HG02840 (cell line): ENCODE results near the gene ZNF865.

Source experiments
- ATAC-seq: cut with Tn5 transposase; IDR thresholded peaks from one replicate; pipeline ENCODE4 v1.9.1; 2021; ENCODE audit warnings: mild to moderate bottlenecking, moderate library complexity, moderate number of reproducible peaks; ENCODE audit not compliant: unreplicated experiment, low FRiP score

ZNF865 gene

DNA sequence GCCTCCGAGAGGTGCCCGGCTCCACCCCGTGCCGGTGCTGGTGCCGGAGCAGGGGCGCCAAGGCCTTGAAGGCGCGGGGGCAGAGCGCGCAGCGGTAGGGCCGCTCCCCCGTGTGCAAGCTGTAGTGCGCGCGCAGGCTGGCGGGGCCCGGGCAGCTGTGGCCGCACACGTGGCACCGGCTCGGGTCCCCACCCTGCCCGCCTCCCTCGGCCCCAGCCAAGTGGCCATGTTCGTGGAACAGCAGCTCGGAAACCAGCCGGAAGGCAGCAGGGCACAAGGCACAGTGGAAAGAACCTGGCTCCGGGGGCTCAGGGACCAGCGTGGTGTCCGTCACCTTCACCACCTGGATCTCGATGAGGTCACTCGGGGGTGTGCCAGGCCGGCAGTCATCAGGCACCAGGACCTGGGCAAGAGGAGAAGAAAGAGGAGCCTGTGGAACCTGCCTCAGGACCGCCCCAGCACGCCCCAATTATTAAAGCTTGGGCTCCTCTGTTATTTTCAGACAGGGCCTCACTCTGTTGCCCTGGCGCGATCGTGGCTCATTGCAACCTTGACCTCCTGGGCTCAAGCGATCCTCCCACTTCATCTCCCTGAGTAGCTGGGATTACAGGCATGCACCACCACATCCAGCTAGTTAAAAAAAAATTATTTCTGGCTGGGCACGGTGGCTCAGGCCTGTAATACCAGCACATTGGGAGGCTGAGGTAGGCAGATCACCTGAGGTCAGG lies 17.0 kb downstream of the ZNF865 start:
- no peak for ATAC-seq

DNA sequence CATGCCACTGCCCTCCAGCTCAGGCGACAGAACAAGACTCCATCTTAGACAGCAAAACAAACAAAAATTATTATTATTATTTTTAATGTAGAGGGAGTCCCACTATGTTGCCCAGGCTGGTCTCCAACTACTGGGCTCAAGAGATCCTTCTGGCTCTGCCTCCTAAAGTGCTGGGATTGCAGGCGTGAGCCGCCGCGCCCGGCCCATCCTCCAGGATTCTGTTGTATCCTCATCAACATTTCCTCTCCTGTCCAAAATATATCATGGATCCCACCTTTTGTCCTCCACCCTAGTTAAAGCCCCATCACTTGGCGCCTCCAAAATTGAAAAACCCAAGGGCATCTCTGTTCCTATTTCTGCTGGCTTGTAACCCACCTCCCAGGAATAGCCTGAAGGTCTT lies 17.7 kb downstream of the ZNF865 start:
- no peak for ATAC-seq

GRCh38 chr19:55623561-55623960 lies 18.1 kb downstream of the ZNF865 start:
- no peak for ATAC-seq

- ATAC-seq: peak; percentile 49
Measured at GRCh38 chr19:55624109-55625003, 18.9 kb downstream of the ZNF865 start, which contains the start of gene ZNF784. TSS of gene ZNF784 (minus strand) at chr19:55624566. CDS start at chr19:55624561, 5 bp downstream.

DNA sequence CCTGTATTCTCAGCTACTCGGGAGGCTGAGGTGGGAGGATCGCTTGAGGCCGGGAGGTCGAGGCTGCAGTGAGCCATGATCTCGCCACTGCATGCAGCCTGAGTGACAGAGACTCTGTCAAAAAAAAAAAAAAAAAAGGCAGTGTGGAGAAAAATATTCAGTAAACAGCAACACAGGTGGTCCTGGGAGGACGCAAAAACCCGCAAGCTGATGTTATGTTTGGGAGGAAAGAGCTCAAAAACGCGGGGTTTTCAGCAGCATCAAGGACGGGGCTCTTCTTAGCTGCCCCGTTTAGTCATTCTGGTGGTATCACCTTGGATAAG lies 19.5 kb downstream of the ZNF865 start:
- ATAC-seq: peak; percentile 7

DNA sequence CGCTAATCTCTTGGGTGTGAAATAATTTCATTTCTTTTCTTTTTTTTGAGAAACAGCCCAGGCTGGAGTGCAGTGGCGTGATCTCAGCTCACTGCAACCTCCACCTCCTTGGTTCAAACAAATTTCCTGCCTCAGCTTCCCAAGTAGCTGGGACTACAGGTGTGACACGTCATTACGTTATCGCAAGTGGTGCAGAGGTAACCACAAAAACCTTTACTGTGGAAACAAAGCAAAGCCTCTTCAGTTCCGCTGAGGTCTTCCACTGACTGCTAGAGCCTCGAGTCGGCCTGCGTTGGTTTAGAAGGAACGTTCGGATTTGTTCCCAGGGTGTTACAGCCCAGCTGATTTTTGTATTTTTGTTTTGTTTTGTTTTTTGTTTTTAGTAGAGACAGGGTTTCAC lies 20.9 kb downstream of the ZNF865 start:
- ATAC-seq: no peak

- ATAC-seq: no peak
Measured at GRCh38 chr19:55632463-55632834, 27.0 kb downstream of the ZNF865 start.

- ATAC-seq: no peak
Measured at GRCh38 chr19:55633861-55634260, 28.4 kb downstream of the ZNF865 start.

GRCh38 chr19:55635334-55635717 lies 29.9 kb downstream of the ZNF865 start:
- no peak for ATAC-seq

- no peak for ATAC-seq
Measured at GRCh38 chr19:55635856-55636440, 30.5 kb downstream of the ZNF865 start.

DNA sequence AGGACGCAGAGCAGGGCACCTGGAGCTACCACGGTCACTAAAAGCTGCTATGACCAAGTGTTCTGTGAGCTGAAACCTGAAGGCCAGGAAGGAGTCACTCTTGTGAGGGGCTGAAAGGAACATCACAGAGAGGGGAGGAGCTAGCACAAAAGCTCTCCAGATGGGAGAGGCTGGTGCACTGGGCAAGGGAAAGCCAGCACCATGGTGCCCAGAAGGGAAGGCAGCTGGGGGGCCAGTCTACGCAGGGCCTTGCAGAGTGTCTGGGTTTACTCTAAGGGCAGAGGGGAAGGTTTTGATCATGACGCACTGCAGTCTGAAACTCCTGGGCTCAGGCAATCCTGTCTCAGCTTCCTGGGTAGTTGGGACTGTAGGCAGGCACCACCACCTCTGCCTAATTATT lies 31.3 kb downstream of the ZNF865 start:
- no peak for ATAC-seq

GRCh38 chr19:55637534-55637933 lies 32.1 kb downstream of the ZNF865 start:
- no peak for ATAC-seq

DNA sequence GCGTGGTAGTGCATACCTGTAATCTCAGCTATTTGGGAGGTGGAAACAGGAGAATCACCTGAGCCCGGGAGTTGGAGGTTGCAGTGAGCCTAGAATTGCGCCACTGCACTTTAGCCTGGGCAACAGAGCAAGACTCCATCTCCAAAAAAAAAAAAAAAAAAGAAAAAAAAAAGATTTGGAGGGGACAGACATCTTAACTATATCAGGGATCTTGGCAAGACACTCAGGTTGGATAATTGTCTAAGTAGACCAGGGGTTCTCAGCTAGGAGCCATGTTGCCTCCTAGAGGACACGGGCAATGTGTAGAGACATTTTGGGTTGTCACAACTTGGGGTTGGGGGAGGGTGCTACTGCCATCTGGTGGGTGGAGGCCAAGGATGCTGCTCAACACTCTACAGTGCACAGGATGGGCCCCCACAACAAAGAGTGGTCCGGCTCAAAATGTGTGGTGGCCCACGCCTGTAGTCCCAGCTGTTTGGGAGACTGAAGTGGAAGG lies 33.5 kb downstream of the ZNF865 start:
- ATAC-seq: no peak

GRCh38 chr19:55640043-55640576 lies 34.7 kb downstream of the ZNF865 start:
- no peak for ATAC-seq

- no peak for ATAC-seq
Measured at GRCh38 chr19:55640577-55641425, 35.4 kb downstream of the ZNF865 start, which contains the start of gene ZNF580. TSS of gene ZNF580 (plus strand) at chr19:55641002. CDS start at chr19:55642509, 1,507 bp downstream.

- ATAC-seq: no peak
Measured at GRCh38 chr19:55641426-55642152, 36.1 kb downstream of the ZNF865 start.

DNA sequence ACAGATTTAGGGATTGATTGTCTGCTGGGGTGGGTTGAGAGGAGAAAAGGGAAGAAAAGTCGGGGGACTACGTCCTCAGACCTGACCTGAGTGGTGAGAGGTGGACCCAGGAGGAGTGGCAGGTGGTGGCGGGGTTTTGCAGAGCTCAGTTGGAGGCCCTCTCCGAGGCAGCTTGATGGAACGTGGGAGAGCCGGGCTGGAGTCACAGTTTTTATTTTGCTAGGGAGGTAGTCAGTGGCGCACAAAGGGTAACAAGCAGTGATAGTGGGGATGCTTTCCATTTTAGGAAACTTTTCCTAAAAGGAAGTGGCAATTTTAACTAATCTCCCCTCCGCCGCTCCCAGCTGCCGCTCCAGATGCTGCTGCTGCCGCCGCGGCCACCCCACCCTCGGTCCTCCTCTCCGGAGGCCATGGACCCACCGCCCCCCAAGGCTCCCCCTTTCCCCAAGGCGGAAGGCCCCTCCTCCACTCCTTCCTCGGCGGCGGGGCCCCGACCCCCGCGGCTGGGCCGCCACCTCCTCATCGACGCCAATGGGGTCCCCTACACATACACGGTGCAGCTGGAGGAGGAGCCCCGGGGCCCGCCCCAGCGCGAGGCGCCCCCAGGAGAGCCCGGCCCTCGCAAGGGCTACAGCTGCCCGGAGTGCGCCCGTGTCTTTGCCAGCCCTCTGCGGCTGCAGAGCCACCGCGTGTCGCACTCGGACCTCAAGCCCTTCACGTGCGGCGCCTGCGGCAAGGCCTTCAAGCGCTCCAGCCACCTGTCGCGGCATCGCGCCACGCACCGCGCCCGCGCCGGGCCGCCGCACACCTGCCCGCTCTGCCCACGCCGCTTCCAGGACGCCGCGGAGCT lies 36.9 kb downstream of the ZNF865 start:
- ATAC-seq: no peak
